ENCODE measurements around the gene CREBRF. TPM values are rescaled to one million over a fixed set of nuclear protein-coding genes. Genes with fewer than 3 reads are reported as not detected.
A peak's percentile ranks its signal among the peaks of the same experiment; 100 is the strongest.

Gene CREBRF
- total and polyA plus RNA-seq, 9 of the 15 experiments (the other 6 are each of a cell fraction or from before 2014, with no cell fraction given) = 1.1 to 4.9 (median 2.9) TPM

DNA sequence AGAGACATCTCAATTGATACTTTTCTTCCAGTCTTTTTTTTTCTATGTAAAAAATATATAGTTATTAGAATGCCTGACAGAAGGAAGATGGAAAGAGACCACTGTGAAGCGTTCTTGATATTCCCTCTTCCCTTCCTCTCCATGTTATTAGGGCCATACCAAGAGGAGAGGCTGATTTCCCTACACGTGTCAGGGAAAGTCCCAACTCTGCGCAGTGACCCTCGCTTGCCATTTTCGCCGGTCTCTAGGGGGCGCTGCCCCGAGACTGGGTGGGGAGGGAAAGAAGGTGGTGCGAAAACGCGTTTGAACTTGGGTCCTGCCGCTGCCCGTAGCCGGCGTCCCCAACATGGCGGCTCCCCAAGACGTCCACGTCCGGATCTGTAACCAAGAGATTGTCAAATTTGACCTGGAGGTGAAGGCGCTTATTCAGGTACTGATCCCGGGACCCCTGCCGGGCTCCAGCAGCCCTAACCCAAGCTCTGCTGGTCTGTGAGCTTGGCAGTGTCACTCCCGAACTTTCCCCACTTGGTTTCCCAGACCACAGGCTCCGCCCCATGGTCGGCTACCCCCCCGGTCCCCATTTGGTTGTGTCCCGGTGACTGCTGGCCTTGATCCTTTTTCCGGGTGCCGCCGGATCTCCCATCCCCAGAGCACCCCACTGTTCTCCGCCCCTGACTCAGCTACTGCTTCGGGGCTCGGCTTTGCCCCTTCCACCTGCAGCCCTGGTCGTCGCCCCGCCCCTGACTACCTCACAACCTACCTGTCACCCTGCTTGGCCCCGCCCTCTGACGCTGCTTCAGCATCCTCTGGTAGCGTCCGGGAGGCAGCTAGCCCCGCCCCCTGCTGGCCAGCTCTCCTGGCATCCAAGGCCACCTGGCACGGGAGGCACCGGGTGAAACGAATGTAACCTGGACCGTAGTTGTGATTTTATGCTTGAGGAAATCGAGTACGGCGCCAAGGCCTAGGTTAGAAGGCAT, 88.3 kb downstream of the CREBRF start, which contains the start of gene BNIP1 (continued):
- TF ChIP-seq SP1 (CRISPR knock-in tag; IDR thresholded peaks at IDR 0.05) (peak; percentile 78), ZNF282 (CRISPR knock-in tag; IDR thresholded peaks at IDR 0.05) (no peak), ZNF584 (CRISPR knock-in tag; IDR thresholded peaks at IDR 0.05; ENCODE audit: low read depth) (no peak), CC2D1A (IDR thresholded peaks at IDR 0.05) (0 out of 2 replicates have a peak, but pooled peaks have one; percentile 35), ZNF707 (CRISPR knock-in tag; conservative IDR thresholded peaks at IDR 0.05) (no peak), EP300 (IDR thresholded peaks at IDR 0.05; ENCODE audit: low read length) (peak; percentile 39; the same call in 1 of the 2 replicates), KDM5B (IDR thresholded peaks at IDR 0.05; ENCODE audit: insufficient replicate concordance, low read depth, low read length) (peak; percentile 79), ZNF146 (CRISPR knock-in tag; IDR thresholded peaks at IDR 0.05; ENCODE audit: unreplicated experiment) (no peak), DDX20 (tag; IDR thresholded peaks at IDR 0.05; ENCODE audit: low read depth) (no peak), NR2F6 (CRISPR knock-in tag; IDR thresholded peaks at IDR 0.05) (no peak), HMG20B (CRISPR knock-in tag; IDR thresholded peaks at IDR 0.05) (no peak), TBP (optimal IDR thresholded peaks at IDR 0.05; ENCODE audit: low read depth, low read length) (peak; percentile 86), CREM (IDR thresholded peaks at IDR 0.05; ENCODE audit: low read depth) (peak; percentile 87), KDM4B (IDR thresholded peaks at IDR 0.05; ENCODE audit: borderline replicate concordance in 2 of 2, low read depth in 1 of 2) (0 out of 4 replicates have a peak, but pooled peaks of 1 of the 2 experiments have one; percentile 67), ZNF263 (CRISPR knock-in tag; IDR thresholded peaks at IDR 0.05; ENCODE audit: borderline replicate concordance) (peak; percentile 15; the same call in 1 of the 2 replicates), RBM17 (IDR thresholded peaks at IDR 0.05; ENCODE audit: borderline replicate concordance, low read depth, low read length) (no peak), MAFK (IDR thresholded peaks at IDR 0.05; ENCODE audit: low read length) (no peak)
- TF ChIP-seq, protein P1, sequence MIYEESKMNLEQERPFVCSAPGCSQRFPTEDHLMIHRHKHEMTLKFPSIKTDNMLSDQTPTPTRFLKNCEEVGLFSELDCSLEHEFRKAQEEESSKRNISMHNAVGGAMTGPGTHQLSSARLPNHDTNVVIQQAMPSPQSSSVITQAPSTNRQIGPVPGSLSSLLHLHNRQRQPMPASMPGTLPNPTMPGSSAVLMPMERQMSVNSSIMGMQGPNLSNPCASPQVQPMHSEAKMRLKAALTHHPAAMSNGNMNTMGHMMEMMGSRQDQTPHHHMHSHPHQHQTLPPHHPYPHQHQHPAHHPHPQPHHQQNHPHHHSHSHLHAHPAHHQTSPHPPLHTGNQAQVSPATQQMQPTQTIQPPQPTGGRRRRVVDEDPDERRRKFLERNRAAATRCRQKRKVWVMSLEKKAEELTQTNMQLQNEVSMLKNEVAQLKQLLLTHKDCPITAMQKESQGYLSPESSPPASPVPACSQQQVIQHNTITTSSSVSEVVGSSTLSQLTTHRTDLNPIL (CRISPR knock-in tag; IDR thresholded peaks at IDR 0.05) = no peak
- TF ChIP-seq, protein P2, sequence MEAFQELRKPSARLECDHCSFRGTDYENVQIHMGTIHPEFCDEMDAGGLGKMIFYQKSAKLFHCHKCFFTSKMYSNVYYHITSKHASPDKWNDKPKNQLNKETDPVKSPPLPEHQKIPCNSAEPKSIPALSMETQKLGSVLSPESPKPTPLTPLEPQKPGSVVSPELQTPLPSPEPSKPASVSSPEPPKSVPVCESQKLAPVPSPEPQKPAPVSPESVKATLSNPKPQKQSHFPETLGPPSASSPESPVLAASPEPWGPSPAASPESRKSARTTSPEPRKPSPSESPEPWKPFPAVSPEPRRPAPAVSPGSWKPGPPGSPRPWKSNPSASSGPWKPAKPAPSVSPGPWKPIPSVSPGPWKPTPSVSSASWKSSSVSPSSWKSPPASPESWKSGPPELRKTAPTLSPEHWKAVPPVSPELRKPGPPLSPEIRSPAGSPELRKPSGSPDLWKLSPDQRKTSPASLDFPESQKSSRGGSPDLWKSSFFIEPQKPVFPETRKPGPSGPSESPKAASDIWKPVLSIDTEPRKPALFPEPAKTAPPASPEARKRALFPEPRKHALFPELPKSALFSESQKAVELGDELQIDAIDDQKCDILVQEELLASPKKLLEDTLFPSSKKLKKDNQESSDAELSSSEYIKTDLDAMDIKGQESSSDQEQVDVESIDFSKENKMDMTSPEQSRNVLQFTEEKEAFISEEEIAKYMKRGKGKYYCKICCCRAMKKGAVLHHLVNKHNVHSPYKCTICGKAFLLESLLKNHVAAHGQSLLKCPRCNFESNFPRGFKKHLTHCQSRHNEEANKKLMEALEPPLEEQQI (IDR thresholded peaks at IDR 0.05) = peak; percentile 41; the same call in 1 of the 2 replicates
- TF ChIP-seq, protein P3, sequence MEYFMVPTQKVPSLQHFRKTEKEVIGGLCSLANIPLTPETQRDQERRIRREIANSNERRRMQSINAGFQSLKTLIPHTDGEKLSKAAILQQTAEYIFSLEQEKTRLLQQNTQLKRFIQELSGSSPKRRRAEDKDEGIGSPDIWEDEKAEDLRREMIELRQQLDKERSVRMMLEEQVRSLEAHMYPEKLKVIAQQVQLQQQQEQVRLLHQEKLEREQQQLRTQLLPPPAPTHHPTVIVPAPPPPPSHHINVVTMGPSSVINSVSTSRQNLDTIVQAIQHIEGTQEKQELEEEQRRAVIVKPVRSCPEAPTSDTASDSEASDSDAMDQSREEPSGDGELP (CRISPR knock-in tag; IDR thresholded peaks at IDR 0.05; ENCODE audit: borderline replicate concordance) = peak; percentile 27; the same call in 1 of the 2 replicates
- TF ChIP-seq, protein P4, sequence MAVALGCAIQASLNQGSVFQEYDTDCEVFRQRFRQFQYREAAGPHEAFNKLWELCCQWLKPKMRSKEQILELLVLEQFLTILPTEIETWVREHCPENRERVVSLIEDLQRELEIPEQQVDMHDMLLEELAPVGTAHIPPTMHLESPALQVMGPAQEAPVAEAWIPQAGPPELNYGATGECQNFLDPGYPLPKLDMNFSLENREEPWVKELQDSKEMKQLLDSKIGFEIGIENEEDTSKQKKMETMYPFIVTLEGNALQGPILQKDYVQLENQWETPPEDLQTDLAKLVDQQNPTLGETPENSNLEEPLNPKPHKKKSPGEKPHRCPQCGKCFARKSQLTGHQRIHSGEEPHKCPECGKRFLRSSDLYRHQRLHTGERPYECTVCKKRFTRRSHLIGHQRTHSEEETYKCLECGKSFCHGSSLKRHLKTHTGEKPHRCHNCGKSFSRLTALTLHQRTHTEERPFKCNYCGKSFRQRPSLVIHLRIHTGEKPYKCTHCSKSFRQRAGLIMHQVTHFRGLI (CRISPR knock-in tag; IDR thresholded peaks at IDR 0.05) = no peak
